Stimulated activated CD8-positive, alpha-beta memory T cell treated with anti-CD3 and anti-CD28 coated beads, Interleukin-7, amount 100 ng/mL, for 24 hours (primary cell): ENCODE results near the gene TMIGD1.

Experiments used
- DNase-seq: peaks from one replicate; pipeline ENCODE4 v3.0.0-alpha.2; 2020; ENCODE audit warnings: low read depth

TMIGD1 gene

GRCh38 chr17:30290077-30290476 is 43.8 kb downstream of the TMIGD1 start:
- DNase-seq, result no peak

- no peak for DNase-seq
Measured at GRCh38 chr17:30279156-30279555, 54.7 kb downstream of the TMIGD1 start.

- DNase-seq, result no peak
Measured at GRCh38 chr17:30278032-30278431, 55.8 kb downstream of the TMIGD1 start.

- DNase-seq, result no peak
Measured at GRCh38 chr17:30275911-30276310, 57.9 kb downstream of the TMIGD1 start.

GRCh38 chr17:30274887-30275286 is 59.0 kb downstream of the TMIGD1 start:
- no peak for DNase-seq

- DNase-seq, result no peak
Measured at GRCh38 chr17:30273373-30273772, 60.5 kb downstream of the TMIGD1 start.

GRCh38 chr17:30271102-30271501 is 62.8 kb downstream of the TMIGD1 start:
- no peak for DNase-seq

GRCh38 chr17:30267625-30268024 is 66.2 kb downstream of the TMIGD1 start:
- no peak for DNase-seq
